GM21786 (cell line): ENCODE data around the gene ATP6V1F.

Source experiments
- ATAC-seq: cut with Tn5 transposase; IDR thresholded peaks from one replicate; pipeline ENCODE4 v1.9.1; 2021; ENCODE audit not compliant: unreplicated experiment

The ATP6V1F gene

DNA sequence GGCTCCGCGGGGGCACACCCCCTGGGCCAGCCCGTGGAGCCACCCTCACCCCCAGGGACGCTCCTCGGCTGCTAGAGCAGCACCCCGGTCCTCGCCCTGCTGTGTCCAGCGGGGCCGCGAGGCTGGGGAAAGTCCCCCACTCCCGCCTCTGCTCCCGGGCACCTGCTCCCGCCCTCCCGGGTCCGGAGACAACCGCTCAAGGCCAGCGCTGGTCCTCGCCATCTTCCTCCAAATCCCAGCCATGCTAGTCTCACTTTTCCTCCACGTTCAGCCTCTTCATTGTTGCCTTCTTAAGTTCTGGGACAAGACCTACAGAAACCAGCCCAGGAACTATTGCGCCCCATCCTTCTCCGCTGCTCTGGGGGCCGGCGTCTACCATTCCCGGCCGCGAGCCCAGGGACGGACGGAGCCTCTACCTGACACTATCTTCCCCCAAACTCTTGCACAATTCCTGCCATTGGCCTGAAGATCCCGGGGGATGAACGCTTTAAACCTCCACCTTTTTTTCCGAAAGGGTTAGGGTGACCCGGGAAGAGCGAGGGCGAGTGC is 52.7 kb downstream of the ATP6V1F start:
- no peak for ATAC-seq
